Upper lobe of right lung (tissue), 1 donor: Measurements from ENCODE around the gene TRAF7. TPM values are rescaled to one million over a fixed set of nuclear protein-coding genes. Genes with fewer than 3 reads are reported as not detected.
A peak's percentile ranks its signal among the peaks of the same experiment; 100 is the strongest.

Source experiments
- ATAC-seq: fragments of 200-7000 bp; cut with Tn5 transposase; one replicate; pipeline ENCODE4 v1.9.1; 2020; ENCODE audit warnings: mild to moderate bottlenecking, moderate library complexity
- DNase-seq: peaks from one replicate; pipeline ENCODE4 v3.0.0-alpha.2; 2020
- H3K27ac ChIP-seq: fragments of 200-600 bp; one replicate; pipeline ENCODE4 v1.8.0; 2022
- H3K27me3 ChIP-seq: fragments of 200-600 bp; one replicate; pipeline ENCODE4 v1.8.0; 2022; ENCODE audit warnings: mild to moderate bottlenecking
- H3K36me3 ChIP-seq: fragments of 200-600 bp; one replicate; pipeline ENCODE4 v1.8.0; 2022
- H3K4me1 ChIP-seq: fragments of 200-600 bp; one replicate; pipeline ENCODE4 v1.8.0; 2022
- H3K4me3 ChIP-seq: fragments of 200-600 bp; one replicate; pipeline ENCODE4 v1.8.0; 2022; ENCODE audit warnings: mild to moderate bottlenecking
- H3K9me3 ChIP-seq: fragments of 200-600 bp; one replicate; pipeline ENCODE4 v1.8.0; 2022
- CTCF ChIP-seq: fragments of 200-600 bp; IDR thresholded peaks from one replicate; pipeline ENCODE4 v1.8.0; 2022; ENCODE audit warnings: antibody characterized with exemption
- intact Hi-C: fragments of 100-400 bp; cut with DNase I; formaldehyde crosslinking; loops from one replicate; pipeline ENCODE4 v1.11.0; 2022
- total RNA-seq: library from RNA; stranded (reverse); fragmentation: NEBNext Ultra II Directional; extraction: Animal tissue kit (Norgen Biotek cat#: 25700); gene quantifications from one replicate; pipeline ENCODE4 v1.2.1, GENCODE V29; 2021
- donor health status: DM: no; HTN: yes; CAD: no; lungs with severe emphysema.

Gene TRAF7
- total RNA-seq, 1 donor from 2014 or later = 64.3 TPM

GRCh38 chr16:2195322-2196161 is 40.0 kb downstream of the TRAF7 start:
- no peaks in the 10 kb centered on the region for H3K36me3 ChIP-seq
- no peak for TF ChIP-seq CTCF
- ATAC-seq (peak; percentile 1), DNase-seq (no peak)
- intact Hi-C loops = no loop called here
- peaks cover 39% of the 10 kb centered on the region for H3K27me3 ChIP-seq
- H3K4me3 ChIP-seq = peak overlapping the region; percentile 23
- H3K9me3 ChIP-seq = no peaks in the 10 kb centered on the region
- no peak overlapping the region for H3K27ac ChIP-seq
- H3K4me1 ChIP-seq = peaks cover 11% of the 10 kb centered on the region

GRCh38 chr16:2196162-2196980 is 40.8 kb downstream of the TRAF7 start, which contains the start of gene CASKIN1:
CASKIN1 (minus strand) TSS chr16:2196605; CDS start chr16:2196432, 173 bp downstream.
- no peak within 1 kb of the TSS for H3K27ac ChIP-seq
- no peaks in the 10 kb centered on the region for H3K36me3 ChIP-seq
- TF ChIP-seq CTCF = no peak
- DNase-seq = no peak
- ATAC-seq = peak; percentile 35
- H3K27me3 ChIP-seq = peaks cover 39% of the 10 kb centered on the region
- H3K4me1 ChIP-seq = peaks cover 11% of the 10 kb centered on the region
- intact Hi-C loops = no loop called here
- H3K9me3 ChIP-seq = no peaks in the 10 kb centered on the region
- H3K4me3 ChIP-seq = peak within 1 kb of the TSS; percentile 23

GRCh38 chr16:2196981-2197511 is 41.5 kb downstream of the TRAF7 start:
- Histone ChIP-seq H3K27ac (no peak overlapping the region), H3K4me3 (no peak overlapping the region), H3K36me3 (no peaks in the 10 kb centered on the region), H3K27me3 (peaks cover 39% of the 10 kb centered on the region), H3K4me1 (peaks cover 11% of the 10 kb centered on the region), H3K9me3 (no peaks in the 10 kb centered on the region)
- DNase-seq = no peak
- no peak for TF ChIP-seq CTCF
- intact Hi-C loops = no loop called here
- ATAC-seq = no peak

DNA sequence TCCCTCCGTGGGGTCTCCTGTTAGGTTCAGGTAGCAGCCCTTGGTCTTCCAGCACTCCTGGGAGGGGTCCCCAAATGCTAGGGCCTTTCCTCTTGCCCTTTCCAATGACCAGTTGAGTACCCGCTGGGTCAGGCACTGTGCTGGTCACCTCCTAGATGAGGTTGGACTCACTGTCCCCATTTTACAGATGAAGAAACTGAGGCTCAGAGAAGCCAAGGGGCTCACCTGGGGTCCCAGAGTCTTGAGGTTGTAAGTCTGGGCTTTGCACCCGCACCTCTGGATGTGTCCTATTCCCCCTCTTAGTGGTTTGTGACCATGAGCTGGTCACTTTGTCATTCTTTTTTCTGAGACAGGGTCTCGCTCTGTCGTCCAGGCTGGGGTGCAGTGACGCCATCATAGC is 42.2 kb downstream of the TRAF7 start:
- peaks cover 11% of the 10 kb centered on the region for H3K4me1 ChIP-seq
- H3K27ac ChIP-seq = no peak overlapping the region
- H3K27me3 ChIP-seq = peaks cover 39% of the 10 kb centered on the region
- no peak for TF ChIP-seq CTCF
- DNase-seq = no peak
- no peak overlapping the region for H3K4me3 ChIP-seq
- no peaks in the 10 kb centered on the region for H3K9me3 ChIP-seq
- intact Hi-C loops = no loop called here
- ATAC-seq = no peak
- no peaks in the 10 kb centered on the region for H3K36me3 ChIP-seq

DNA sequence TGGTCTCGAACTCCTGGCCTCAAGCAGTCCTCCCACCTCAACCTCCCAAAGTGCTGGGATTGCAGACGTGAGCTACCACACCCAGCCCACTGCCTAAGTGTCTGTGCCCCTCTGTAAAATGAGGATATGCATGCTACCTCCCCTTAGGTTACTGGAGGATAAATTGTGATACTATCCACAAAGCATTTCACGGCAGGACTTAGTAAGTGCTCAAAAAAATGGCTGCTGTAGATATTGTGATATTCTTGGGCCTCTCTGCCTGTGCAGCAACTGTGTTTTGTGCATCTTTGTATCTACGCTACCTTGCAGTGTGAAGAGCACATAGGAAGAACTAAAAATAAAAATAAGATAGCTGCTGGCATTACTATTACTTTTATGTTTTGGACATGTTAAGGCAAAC is 42.7 kb downstream of the TRAF7 start:
- Histone ChIP-seq H3K4me3 (no peak overlapping the region), H3K27ac (no peak overlapping the region), H3K9me3 (no peaks in the 10 kb centered on the region), H3K36me3 (no peaks in the 10 kb centered on the region), H3K4me1 (peaks cover 11% of the 10 kb centered on the region), H3K27me3 (peaks cover 39% of the 10 kb centered on the region)
- ATAC-seq = no peak
- DNase-seq = no peak
- no peak for TF ChIP-seq CTCF
- intact Hi-C loops = no loop called here
